GM19468 (cell line): Measurements from ENCODE around the gene NSFL1C.
"Not testable (repeated sequence)": the region's sequence is repeated elsewhere in the genome, so short reads cannot be mapped to it uniquely, and the experiment has no call there.

Source experiments
- ATAC-seq: cut with Tn5 transposase; IDR thresholded peaks from one replicate; pipeline ENCODE4 v1.9.1; 2021; ENCODE audit warnings: mild to moderate bottlenecking, moderate library complexity, moderate number of reproducible peaks; ENCODE audit not compliant: unreplicated experiment; ENCODE audit errors: extremely low read depth

NSFL1C gene

GRCh38 chr20:1466211-1467081, at the start of gene NSFL1C:
Gene NSFL1C (minus strand): TSS chr20:1466849. CDS start chr20:1466824, 25 bp downstream.
- ATAC-seq, result peak; percentile 65

- ATAC-seq, result no peak
Measured at GRCh38 chr20:1513801-1514200, 47.2 kb upstream of the NSFL1C start.

- ATAC-seq, result no peak
Measured at GRCh38 chr20:1509237-1509636, 42.6 kb upstream of the NSFL1C start.

DNA sequence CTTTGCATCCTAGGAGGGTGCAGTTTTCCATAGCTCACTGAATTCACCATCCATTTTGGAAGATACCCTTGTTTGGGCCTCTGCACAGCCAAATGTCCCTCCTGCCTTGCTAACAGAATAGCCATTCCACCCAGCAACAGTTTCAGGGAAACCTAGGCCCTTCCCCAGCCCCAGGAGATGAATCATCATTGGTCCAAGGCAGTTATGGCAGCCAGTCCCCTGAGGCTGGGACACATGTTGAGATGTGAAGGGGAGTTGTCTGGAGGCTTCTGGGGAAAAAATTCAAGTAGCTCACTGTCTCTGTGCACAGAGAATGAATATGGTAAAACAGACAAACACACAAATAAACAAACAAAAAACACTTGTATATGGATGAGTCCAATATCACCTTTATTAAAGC, 41.9 kb upstream of the NSFL1C start:
- ATAC-seq, result no peak

- no peak for ATAC-seq
Measured at GRCh38 chr20:1507276-1507675, 40.6 kb upstream of the NSFL1C start.

GRCh38 chr20:1505871-1506270, 39.2 kb upstream of the NSFL1C start:
- ATAC-seq, result no peak

DNA sequence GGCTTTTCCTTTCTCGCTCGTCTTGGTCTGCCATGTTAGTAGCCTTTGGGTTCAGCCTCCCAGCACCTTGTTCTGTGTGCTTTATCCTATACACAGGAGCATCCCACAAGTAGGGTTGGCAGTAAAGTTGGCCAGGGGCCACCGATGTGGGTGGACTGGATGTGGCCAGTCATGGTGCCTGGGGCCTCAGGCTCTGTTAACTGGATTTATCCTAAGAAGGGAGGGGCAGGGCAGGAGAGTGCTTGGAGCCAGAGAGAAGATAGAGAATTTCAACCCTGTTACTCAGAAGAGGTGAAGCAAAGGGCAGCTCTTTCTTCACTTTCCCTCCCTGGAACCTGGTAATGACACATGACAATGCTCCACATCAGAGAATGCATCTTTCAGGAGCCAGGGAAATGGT, 38.7 kb upstream of the NSFL1C start:
- ATAC-seq, result no peak

- peak; percentile 84 for ATAC-seq
Measured at GRCh38 chr20:1503564-1504227, 37.0 kb upstream of the NSFL1C start.

DNA sequence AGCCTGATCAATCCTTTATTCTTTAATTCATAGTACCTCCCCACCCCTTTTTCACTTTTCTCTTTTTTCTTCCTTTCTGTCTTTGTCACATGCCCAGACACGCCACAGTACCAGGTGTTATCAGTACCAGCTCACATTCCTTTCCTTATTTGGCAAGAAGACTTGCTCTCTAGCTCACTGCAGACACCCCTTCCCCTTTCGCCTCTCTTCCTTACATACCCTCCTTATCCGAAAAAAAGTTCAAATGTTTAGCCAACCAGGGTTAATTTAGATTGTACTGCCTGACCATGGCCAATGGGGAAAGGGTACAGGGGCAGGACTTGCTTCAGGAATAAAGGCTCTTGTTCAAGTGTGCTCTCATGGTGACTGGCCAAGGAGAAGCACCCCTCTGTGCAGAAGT, 33.8 kb upstream of the NSFL1C start:
- ATAC-seq, result no peak

GRCh38 chr20:1499528-1500420, 33.1 kb upstream of the NSFL1C start:
- no peak for ATAC-seq

GRCh38 chr20:1497371-1497770, 30.7 kb upstream of the NSFL1C start:
- not testable (repeated sequence) for ATAC-seq

- ATAC-seq, result no peak
Measured at GRCh38 chr20:1496930-1497329, 30.3 kb upstream of the NSFL1C start.

GRCh38 chr20:1494436-1494835, 27.8 kb upstream of the NSFL1C start:
- ATAC-seq, result no peak

DNA sequence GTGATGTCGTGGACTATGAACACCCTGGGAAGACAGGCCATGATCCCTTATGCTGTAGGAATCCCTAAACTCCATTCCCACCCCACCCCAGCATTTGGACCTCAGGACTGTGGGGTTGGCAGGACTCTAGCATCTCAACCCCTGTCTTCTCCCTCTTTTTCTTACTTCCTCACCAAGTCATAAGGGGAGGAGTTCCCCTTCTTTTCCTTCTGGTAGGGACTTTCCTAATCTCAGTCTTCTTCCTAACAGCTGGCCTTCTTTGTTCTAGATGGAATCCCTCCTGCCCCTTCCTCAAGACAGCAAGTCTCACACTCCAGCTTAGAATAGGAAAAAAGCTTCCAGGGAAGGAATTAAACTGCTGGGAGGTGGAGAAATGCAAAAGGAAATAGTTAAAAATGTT, 26.9 kb upstream of the NSFL1C start:
- ATAC-seq, result no peak

DNA sequence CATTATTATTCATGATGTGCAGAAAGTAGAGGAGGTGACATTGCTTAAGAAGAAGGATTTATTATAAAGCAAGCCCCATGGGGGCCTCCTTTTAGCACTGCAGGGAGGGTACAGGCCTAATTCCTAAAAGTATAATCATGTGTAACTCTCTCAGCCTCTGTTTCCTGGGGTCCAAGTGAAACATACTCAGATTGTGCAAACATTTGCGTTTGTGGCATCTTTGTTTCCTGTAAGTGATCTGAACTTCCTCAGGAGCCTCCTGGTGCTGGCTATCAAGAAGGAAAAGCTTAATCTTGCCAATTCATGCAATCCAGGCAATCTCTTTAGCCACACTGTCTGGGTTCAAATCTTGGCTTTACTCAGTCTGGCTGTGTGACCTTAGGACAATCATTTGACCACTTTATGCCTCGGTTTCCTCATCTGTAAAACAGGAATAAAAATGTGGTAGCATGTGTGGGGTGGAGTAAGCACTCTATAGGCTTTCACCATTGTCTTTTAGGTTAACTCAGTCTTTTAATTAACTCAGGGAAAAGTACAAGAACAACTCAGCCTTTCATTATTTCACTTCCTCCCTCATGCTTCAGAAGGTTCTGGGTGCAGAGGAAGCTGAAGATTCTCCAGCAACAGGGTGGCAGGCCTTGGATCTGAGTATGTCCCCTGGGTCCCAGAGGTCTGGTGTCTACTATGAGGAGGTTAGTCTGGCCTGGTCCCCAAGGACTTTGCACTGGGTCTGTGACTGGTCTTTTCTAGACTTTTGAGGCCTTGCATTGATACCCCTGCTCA, 25.4 kb upstream of the NSFL1C start:
- no peak for ATAC-seq

DNA sequence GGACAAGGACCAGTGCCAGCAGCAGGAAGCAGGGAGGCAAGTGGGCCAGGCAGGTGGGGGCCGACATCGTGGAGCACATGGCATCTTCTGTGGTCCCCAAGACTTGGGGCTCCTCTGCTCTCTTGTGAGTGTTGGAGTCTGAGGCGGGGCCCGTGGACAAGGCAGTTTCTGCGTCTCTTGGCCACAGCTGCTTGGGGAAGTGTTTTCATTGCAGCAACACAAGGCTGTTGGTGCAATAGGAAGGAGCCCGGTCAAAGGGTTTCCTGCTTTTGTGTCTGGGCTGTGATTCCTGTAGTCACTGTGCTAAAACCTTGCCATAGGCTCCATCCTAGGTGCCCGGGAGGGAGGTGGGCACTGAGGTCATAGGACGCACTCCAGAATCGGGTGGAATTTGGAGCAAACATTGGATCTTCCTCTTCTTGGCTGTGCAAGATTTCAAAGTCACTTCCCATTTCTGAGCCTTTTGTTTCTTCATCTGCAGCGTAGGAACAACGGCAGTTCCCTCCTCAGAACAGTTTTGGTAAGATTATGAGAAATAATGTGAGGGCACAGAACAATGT, 24.7 kb upstream of the NSFL1C start, which contains the start of gene SIRPB2:
Gene SIRPB2, minus strand, starts transcription at position 140 of the 560 bp plus-strand sequence. Its CDS starts 61 bp downstream, at position 79.
- no peak for ATAC-seq

DNA sequence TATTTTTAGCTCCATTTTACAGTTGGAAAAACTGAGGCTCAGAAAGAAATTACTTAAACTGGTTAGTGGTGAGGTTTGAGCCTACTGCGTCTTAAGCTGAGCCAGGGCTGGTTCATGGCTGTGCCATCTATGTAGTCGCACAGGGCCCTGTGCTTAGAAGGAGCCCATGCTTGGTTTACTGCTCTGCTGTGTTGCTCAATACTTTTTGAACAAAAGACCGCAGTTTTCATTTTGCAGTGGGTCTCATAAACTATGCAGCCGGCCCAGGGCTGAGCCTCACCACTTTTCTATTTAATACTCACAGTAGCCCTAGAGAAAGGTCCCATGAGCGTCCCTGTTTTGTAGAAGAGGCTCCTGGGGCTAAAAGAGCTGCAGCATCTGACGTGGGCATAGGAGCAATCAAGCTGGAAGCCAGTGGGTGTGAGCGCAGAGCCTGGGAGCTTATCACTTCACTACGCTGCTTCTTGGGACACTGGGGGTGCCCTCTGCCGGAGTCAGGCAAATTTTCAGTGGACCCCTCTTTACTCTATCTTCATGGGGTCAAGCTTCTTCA, 24.1 kb upstream of the NSFL1C start:
- no peak for ATAC-seq

GRCh38 chr20:1489764-1490436, 23.3 kb upstream of the NSFL1C start:
- ATAC-seq, result no peak

- ATAC-seq, result no peak
Measured at GRCh38 chr20:1489325-1489724, 22.7 kb upstream of the NSFL1C start.
